GM12892 (cell line): ENCODE data around the gene ISL2.

ENCODE experiments used
- POLR2A ChIP-seq: IDR thresholded peaks from 2 replicates; pipeline ENCODE4 v1.6.1; 2011; ENCODE audit warnings: low read depth, low read length, control low read depth
- POLR2AphosphoS5 ChIP-seq: IDR thresholded peaks from 2 replicates; pipeline ENCODE4 v1.6.1; 2011; ENCODE audit warnings: low read depth, low read length, control low read depth
- TAF1 ChIP-seq: IDR thresholded peaks from 2 replicates; pipeline ENCODE4 v1.6.1; 2011; ENCODE audit warnings: low read depth, mild to moderate bottlenecking, control low read depth, low read length, borderline replicate concordance

DNA sequence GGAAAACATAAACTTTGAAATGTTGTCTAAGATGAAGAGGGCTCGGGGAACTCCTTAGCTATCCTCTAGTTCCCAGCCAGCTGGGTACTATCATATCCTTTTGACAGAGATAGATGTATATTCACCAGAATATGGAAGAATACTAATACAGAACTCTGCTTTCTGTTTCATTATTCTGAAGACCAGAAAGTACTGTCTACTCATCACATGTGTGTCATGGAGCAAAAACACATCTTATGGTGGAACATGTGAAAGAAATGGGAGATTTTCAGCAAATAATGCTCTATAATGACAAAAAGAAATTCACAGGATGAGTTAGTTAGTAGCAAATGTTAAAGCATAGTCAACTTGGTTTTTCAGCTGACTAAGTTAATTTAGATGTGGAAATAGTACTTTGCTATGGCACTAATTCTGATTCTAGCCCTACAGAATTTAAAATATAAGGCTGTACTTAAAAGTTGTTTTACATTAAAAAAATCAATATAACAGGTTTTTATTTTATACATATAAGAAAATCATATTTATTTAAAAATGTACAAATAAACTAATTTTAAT, 16.5 kb downstream of the ISL2 start:
- no peak for TF ChIP-seq TAF1
- TF ChIP-seq POLR2A = no peak
- TF ChIP-seq POLR2AphosphoS5 = no peak
